Tibial nerve (tissue), 4 donors: ENCODE results near the gene UQCR11. TPM values are rescaled to one million over a fixed set of nuclear protein-coding genes. Genes with fewer than 3 reads are reported as not detected.

Experiments
- DNase-seq, 2 donors: peaks; one replicate each; pipeline ENCODE4 v3.0.0-alpha.2; 2019; ENCODE audit warnings: low spot score in 2 of 2
- H3K27ac ChIP-seq, 4 donors: fragments of 200-600 bp; sonication (generic) in 3 of 4; one replicate each; pipeline ENCODE4 v1.5.1; 2017 to 2019; ENCODE audit warnings: mild to moderate bottlenecking in 1 of 4
- H3K27me3 ChIP-seq, 2 donors: fragments of 200-600 bp; sonication (generic) in 1 of 2; one replicate each; pipeline versions ENCODE4 v1.5.1 to v1.6.0; 2017 to 2019
- H3K36me3 ChIP-seq, 3 donors: fragments of 200-600 bp; sonication (generic); one replicate each; pipeline ENCODE4 v1.5.1; 2018 to 2019
- H3K4me1 ChIP-seq, 4 donors: fragments of 200-600 bp; sonication (generic) in 3 of 4; one replicate each; pipeline ENCODE4 v1.5.1; 2017 to 2019
- H3K4me3 ChIP-seq, 4 donors: fragments of 200-600 bp; sonication (generic) in 3 of 4; one replicate each; pipeline ENCODE4 v1.5.1; 2017 to 2019; ENCODE audit warnings: mild to moderate bottlenecking in 1 of 4, moderate library complexity in 1 of 4
- H3K9me3 ChIP-seq, 4 donors: fragments of 200-600 bp; sonication (generic) in 3 of 4; one replicate each; pipeline ENCODE4 v1.5.1; 2017 to 2019
- EP300 ChIP-seq, 2 donors: sonication (generic); formaldehyde crosslinking; IDR thresholded peaks; one replicate each; pipeline ENCODE4 v1.6.1; 2017; ENCODE audit warnings: antibody characterized with exemption in 2 of 2, mild to moderate bottlenecking in 1 of 2
- POLR2A ChIP-seq, 2 donors: fragments of 450-650 bp; IDR thresholded peaks; one replicate each; pipeline ENCODE4 v1.6.1; 2017; ENCODE audit warnings: antibody characterized with exemption in 2 of 2, mild to moderate bottlenecking in 2 of 2, moderate library complexity in 2 of 2
- WGBS, 2 donors: methylation state at CpG; one replicate each; pipeline ENCODE4 v1.1.5; 2018; 5-methylcytosine and 5-hydroxymethylcytosine counted together
- total RNA-seq, 4 donors: library from RNA; depleted of rRNA; stranded (reverse); fragments of >200 nt; gene quantifications; one replicate each; pipeline ENCODE4 v1.1.0, GENCODE V29; 2016
- TF ChIP-seq, protein P1 (sequence below), 5 experiments: fragments of 200-600 bp in 3 of 5; fragments of 450-650 bp in 2 of 5; sonication (generic) in 3 of 5; IDR thresholded peaks; one replicate each; pipeline ENCODE4 v1.5.1; 2016 to 2019; ENCODE audit warnings: antibody characterized with exemption in 5 of 5, mild to moderate bottlenecking in 3 of 5, moderate library complexity in 2 of 5

UQCR11 gene
- total RNA-seq, 4 donors from 2014 or later = 58.8 to 95.7 (median 66.0) TPM

DNA sequence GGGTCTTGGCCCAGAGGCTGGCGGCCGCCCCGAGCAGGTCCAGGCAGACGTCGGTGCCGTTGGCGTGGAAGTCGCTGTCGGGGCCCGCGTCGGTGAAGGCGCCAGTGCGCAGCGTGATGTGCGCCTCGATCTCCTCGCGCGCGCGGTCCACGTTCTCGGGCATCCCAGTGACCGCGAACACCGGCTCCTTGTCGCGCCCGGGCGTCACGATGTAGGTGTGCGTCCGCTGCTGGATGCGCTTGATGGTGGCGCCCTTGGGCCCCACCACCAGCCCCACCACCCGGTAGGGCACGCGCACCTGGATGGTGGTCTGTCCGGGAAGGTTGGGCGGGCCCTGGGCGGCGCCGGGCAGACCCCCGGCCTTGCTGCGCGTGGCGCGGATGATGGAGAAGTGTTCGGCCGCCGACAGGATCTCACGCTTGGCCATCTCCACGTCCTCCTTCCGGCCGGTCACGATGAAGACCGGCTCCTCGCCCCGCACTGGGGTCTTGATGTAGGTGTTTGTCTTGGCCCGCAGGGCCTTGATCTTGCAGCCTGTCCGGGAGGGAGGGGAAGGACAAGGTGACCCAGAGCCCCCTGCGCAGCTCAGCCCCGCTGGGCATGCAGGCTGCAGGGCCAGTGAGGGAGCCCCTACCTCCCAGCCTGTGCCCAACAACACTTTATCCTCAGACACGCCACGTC, 48.7 kb downstream of the UQCR11 start:
- WGBS, 2 donors = 93 to 94% methylated on average over 57 to 65 of the region's 66 CpGs
- TF ChIP-seq, protein P1, sequence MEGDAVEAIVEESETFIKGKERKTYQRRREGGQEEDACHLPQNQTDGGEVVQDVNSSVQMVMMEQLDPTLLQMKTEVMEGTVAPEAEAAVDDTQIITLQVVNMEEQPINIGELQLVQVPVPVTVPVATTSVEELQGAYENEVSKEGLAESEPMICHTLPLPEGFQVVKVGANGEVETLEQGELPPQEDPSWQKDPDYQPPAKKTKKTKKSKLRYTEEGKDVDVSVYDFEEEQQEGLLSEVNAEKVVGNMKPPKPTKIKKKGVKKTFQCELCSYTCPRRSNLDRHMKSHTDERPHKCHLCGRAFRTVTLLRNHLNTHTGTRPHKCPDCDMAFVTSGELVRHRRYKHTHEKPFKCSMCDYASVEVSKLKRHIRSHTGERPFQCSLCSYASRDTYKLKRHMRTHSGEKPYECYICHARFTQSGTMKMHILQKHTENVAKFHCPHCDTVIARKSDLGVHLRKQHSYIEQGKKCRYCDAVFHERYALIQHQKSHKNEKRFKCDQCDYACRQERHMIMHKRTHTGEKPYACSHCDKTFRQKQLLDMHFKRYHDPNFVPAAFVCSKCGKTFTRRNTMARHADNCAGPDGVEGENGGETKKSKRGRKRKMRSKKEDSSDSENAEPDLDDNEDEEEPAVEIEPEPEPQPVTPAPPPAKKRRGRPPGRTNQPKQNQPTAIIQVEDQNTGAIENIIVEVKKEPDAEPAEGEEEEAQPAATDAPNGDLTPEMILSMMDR (IDR thresholded peaks at IDR 0.05) = no peak
- no peak for TF ChIP-seq EP300 (IDR thresholded peaks at IDR 0.05)
- no peak for TF ChIP-seq POLR2A (IDR thresholded peaks at IDR 0.05)
- Histone ChIP-seq H3K36me3 (peaks cover 0 to 25% (median 2%) of the 10 kb centered on the region in 3 donors), H3K27ac (no peak overlapping the region), H3K4me3 (no peak overlapping the region), H3K9me3 (no peaks in the 10 kb centered on the region), H3K27me3 (no peaks in the 10 kb centered on the region), H3K4me1 (peaks cover 0 to 16% (median 0%) of the 10 kb centered on the region in 4 donors)
- DNase-seq = no peak

DNA sequence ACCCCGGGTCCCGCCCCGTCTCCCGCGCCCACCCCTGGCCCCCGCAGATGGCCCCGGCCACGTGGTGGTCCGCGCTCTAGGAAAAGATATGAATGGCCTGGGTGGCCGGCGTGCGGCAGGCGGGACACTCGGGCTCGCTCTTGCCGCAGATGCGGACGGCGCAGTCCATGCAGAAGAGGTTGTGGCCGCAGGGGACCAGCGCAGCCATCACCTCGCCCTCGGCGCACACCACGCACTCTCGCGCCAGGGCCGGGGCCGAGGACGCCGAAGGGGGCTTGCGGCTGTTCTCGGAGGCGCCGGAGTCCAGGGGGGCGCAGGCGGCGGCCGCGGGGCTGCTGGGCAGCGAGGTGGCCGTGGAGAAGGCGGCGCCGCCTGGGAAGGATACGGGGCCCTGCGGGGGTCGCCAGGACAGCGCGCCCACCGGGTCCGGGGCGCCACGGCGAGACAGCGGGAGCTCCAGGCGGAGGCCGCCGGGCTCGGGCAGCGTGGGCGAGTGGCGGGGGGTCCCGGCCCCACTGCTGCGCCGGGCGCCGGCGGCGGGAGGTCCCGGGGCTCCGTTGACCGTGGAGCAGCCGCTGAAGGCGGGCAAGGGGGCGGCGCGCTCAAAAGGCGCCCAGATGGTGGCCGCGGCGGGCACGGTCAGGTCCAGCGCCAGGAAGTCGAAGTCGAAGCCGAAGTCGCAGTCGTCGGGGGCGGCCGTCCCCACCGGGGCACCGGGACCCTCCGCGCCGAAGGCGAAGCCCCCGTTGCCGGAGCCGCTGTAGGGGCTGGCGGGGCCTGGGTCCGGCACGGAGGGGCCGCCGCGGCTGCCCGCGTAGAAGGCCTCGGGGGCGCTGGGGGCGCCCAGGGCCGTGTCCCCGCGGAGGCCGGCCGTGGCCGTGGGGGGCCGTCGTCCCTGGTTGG, 49.5 kb downstream of the UQCR11 start:
- 90 to 95% methylated on average over 82 to 87 of the region's 121 CpGs for WGBS, 2 donors
- H3K27ac ChIP-seq = no peak overlapping the region
- H3K9me3 ChIP-seq = no peaks in the 10 kb centered on the region
- peaks cover 0 to 25% (median 2%) of the 10 kb centered on the region in 3 donors for H3K36me3 ChIP-seq
- no peak overlapping the region for H3K4me3 ChIP-seq
- no peak for DNase-seq
- TF ChIP-seq POLR2A (IDR thresholded peaks at IDR 0.05) = no peak
- no peak for TF ChIP-seq EP300 (IDR thresholded peaks at IDR 0.05)
- TF ChIP-seq, protein P1 (IDR thresholded peaks at IDR 0.05) = no peak
- peaks cover 0 to 8% (median 0%) of the 10 kb centered on the region in 4 donors for H3K4me1 ChIP-seq
- H3K27me3 ChIP-seq = no peaks in the 10 kb centered on the region

DNA sequence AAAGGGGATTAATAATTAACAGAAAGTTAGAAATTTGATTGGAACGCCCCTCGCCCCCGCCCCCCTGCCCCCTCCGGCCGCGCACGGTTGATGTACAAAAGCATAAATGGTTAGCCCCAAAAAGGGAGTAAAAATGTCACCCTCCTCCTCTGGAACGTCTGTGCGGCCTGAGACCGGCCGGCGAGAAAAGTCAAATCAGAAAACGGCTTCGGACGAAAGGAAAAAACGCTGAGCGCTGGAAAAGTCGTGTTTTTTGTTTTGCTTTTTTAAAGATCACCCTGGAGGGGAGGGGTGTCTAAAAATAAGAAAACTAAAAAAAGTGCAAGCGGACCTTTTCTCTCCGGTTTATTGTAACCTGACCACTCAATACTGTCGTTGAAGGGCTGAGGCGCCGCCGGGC, 50.3 kb downstream of the UQCR11 start:
- peaks cover 0 to 25% (median 2%) of the 10 kb centered on the region in 3 donors for H3K36me3 ChIP-seq
- TF ChIP-seq, protein P1 (IDR thresholded peaks at IDR 0.05) = no peak
- TF ChIP-seq POLR2A (IDR thresholded peaks at IDR 0.05) (no peak), EP300 (IDR thresholded peaks at IDR 0.05) (no peak)
- H3K4me1 ChIP-seq = no peaks in the 10 kb centered on the region
- DNase-seq = no peak
- no peak overlapping the region for H3K4me3 ChIP-seq
- WGBS, 2 donors = 80 to 85% methylated on average over 24 of the region's 24 CpGs
- no peaks in the 10 kb centered on the region for H3K27me3 ChIP-seq
- no peak overlapping the region for H3K27ac ChIP-seq
- no peaks in the 10 kb centered on the region for H3K9me3 ChIP-seq

DNA sequence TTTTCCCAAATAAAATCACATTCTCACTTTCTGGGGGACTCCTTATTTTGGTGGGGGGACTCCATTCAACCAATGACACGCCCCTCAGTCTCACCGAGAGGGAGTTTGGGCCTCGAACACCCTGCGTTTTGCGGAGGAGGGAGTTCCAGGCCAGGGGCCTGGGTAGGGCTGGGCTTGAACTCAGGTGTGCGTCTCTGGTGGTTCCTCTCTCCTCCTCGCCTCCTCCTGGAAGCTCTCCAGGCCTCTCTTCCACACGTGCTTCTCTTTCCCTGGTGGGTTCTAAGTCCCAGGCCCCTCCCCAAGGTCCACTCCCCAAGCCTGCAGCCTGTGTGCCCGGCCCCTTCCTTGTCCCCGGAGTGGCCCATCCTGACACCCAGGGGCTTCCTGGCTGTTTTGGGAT, 51.8 kb downstream of the UQCR11 start:
- TF ChIP-seq EP300 (IDR thresholded peaks at IDR 0.05) = no peak
- TF ChIP-seq, protein P1 (IDR thresholded peaks at IDR 0.05) = no peak
- no peak for TF ChIP-seq POLR2A (IDR thresholded peaks at IDR 0.05)

More for the DNA sequence above, 51.8 kb downstream of the UQCR11 start:
- H3K4me1 ChIP-seq = no peaks in the 10 kb centered on the region
- no peak for DNase-seq
- H3K27me3 ChIP-seq = no peaks in the 10 kb centered on the region
- peaks cover 0 to 25% (median 2%) of the 10 kb centered on the region in 3 donors for H3K36me3 ChIP-seq
- no peaks in the 10 kb centered on the region for H3K9me3 ChIP-seq
- H3K4me3 ChIP-seq = no peak overlapping the region
- 81 to 84% methylated on average over 10 of the region's 10 CpGs for WGBS, 2 donors
- no peak overlapping the region for H3K27ac ChIP-seq
